GM19467 (cell line): Measurements from ENCODE around the gene MRPL18.
"Not testable (repeated sequence)": the region's sequence is repeated elsewhere in the genome, so short reads cannot be mapped to it uniquely, and the experiment has no call there.

Experiments
- ATAC-seq: cut with Tn5 transposase; IDR thresholded peaks from one replicate; pipeline ENCODE4 v1.9.1; 2021; ENCODE audit warnings: mild to moderate bottlenecking, moderate library complexity; ENCODE audit not compliant: unreplicated experiment

Gene MRPL18

DNA sequence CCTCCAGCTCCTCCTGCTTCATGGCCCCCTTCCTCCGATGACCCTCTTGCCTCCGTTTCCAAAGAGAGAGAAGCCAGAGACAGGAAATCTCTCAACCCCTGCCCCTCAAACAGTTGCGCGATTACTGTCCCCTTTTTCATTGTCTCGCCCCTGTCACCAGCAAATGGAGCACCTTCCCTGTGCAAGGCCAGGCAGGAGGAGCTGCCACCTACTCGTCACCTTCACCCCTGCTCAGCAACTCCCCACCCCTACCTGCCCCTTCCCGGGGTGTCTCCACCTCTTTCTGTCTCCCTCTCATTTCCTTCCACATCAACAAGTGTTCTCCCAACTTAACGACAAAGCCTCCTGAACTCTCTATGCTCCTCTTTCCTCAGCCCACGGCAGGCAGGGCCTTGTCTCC lies 23.5 kb downstream of the MRPL18 start:
- no peak for ATAC-seq

DNA sequence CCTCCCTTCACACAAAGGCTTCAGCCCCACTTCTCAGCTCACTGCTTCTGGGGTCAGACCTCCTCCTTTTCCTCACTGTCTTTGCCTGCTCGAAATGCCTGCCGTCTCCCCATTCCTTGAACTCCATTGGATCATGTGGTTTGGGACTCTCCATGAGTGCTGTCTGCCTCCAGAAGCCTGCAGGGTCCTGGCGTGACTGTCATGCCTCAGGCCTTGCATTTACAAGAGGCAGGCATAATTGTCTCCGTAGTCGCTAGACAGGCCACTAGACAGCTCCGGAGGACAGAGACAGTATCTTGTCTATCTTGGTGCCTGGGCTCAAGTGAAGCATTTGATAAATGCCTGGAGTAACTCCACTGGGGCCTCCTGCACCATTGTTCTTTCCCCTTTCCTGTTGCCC lies 25.1 kb downstream of the MRPL18 start:
- ATAC-seq: no peak

DNA sequence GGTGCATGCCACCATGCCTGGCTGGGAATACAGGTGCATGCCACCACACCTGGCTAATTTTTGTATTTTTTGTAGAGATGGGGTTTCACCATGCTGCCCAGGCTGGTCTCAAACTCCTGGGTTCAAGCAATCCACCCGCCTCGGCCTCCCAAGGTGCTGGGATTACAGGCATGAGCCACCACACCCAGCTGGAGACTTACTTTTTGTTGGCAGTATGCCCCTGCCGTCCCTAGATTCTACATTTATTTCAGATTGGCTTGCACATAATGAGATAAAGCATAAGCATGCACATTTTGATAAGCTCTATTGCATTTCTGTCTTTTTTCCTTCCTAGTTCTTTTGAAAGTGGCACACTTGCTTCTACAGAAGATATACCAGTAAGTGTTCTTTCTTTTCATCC lies 26.5 kb downstream of the MRPL18 start:
- ATAC-seq: not testable (repeated sequence)

DNA sequence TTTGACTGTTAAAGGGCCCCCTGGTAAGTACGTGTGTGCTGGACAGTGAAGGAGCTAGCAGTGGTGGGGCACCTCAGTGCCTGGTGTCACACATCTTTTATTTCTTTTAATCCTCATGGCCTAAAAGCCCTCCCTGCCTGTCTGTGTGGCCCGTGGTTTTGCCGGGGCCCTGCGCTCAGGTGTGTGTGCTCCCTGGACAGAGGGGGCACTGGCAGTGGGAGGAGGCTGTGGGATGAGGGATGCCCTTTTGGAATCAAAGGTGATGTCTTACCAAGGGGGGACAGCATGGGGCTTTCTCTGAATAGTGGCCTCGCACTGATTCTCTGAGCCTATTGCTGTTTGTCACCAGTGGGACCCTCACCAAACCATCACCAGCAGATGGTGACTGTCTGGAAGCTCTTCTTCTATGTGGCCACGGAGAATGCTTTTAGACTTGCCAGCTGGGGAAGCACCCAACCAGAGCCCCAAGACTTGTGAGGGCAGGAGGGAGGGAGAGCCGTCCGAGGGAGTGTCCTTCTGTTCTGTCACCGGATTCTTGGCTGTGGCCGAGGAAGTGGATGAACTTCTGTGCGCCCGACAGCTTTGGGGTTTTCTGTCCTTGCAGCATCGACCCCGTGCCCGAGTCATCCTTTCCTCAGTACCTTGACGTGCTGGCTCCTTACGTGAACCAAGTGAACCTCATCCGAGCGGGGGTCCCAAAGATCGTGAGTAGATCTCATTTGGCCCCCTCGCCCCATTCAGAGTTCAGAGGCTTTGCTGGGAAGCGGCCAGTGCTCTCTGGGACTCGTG lies 27.9 kb downstream of the MRPL18 start:
- ATAC-seq: no peak

DNA sequence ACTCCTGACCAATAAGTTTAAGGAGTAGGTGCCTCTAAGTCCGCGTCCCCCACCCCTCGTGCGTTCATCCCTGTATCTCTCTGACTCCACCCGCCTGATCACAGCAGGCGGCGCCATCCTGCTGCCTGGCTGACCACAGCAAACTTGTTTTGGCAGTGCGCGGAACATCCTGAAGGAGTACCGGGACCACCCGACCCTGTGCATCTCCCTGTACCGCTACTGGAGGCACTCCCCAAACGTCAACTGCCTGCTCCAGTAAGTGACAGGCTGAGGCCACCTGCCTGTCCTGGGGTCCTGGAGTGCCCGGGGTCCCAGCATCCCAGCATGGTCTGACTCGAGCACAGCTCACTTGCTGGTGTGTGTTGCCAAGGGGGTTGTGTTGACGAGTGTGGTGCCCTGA lies 28.8 kb downstream of the MRPL18 start:
- ATAC-seq: no peak

DNA sequence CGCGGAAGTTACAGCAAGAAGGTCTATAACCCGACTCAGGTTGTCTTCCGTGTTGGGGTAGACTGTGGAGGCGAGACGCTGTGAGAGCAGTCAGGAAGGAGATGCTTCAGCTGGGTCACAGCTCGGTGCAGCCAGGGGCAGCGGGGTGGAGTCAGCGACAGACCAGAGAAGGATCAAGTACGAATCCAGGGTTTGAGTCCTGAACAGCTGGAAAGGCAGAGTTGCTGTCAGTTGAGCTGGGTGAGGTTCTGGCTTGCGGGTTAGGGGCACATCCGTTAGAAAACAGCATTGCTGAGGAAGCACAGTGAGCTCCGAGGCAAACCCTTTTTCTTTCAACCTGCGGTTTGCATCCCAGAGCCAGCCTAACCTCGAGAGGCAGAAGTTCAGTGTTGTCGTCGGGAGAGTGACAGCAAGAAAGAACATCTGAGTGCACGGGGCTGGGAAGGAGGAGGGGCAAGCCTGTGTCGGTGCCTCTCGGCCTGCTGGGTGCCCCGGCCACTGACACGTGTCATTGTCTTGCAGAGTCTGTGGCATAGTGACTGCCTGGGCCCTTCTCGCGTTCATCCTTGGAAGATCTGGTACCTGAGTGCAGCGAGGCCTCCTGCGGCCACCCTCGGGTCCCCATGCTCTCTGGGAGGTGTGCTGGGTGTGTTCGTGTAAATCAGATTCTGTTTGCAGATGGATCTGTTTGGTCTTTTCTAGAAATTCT lies 29.8 kb downstream of the MRPL18 start:
- ATAC-seq: peak; percentile 60

DNA sequence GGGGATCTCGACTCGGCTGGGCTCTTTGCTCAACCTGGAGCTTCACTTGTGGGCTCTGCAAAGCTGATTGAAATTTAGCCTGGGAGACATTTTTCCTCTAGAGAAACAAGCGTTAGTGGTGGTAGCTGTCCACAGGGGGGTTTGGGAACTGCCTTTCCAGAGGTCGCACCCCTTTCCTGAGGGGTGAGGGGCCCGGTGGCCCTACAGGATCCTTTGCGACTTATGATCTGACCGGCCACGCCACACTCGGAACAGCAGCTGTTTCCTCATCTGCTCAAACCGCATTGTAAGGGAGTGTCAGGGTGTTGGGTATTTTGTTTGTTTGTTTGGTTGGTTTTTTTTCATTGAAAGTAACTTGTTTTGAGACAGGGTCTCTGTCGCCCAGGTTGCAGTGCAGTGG lies 30.9 kb downstream of the MRPL18 start:
- no peak for ATAC-seq

DNA sequence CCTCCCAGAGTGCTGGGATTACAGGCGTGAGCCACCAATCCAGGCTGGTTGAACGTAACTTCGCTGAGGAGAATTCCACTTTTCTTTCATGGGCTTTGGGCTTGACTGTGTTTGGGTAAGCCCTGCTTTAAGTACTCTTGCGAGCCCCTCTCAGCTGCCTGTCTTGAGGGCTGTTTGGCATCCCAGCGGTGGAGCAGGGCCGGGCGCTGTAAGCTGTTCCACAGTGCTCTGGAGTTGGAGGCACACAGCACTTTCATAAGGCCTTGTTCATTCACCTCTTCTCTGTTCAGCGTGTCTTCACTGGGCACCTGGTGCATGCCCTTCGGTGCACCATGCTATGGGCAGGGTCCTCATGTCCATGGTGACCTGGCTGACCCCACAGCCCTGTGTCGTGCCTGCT lies 31.5 kb downstream of the MRPL18 start:
- no peak for ATAC-seq

DNA sequence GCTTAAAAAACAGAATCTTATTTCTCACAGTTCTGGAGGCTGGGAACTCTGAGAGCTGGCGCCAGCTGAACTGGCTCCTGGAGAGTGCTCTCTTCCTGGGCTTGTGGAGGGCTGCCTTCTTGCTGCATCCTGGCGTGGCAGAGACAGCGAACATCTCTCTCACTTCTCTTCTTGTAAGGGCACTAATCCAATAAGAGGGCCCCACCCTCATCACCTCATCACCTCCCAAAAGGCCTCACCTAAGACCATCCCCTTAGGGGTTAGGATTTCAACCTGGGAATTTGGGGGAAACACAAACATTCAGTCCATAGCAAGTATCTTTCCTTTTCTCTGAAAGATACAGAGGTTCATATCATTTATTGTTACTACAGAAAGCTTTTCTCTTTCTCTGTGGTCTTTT lies 33.7 kb downstream of the MRPL18 start:
- ATAC-seq: no peak

DNA sequence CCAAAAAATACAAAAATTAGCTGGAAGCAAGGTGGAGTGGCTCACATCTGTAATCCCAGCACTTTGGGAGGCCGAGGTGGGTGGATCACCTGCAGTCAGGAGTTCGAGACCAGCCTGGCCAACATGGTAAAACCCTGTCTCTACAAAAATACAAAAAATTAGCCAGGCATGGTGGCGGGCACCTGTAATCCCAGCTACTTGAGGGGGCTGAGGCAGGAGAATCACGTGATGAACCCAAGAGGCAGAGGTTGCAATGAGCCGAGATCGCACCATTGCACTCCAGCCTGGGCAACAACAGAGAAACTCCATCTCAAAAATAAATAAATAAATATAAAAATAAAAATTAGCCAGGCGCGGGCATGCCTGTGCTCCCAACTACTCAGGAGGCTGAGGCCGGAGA lies 34.4 kb downstream of the MRPL18 start:
- ATAC-seq: not testable (repeated sequence)

DNA sequence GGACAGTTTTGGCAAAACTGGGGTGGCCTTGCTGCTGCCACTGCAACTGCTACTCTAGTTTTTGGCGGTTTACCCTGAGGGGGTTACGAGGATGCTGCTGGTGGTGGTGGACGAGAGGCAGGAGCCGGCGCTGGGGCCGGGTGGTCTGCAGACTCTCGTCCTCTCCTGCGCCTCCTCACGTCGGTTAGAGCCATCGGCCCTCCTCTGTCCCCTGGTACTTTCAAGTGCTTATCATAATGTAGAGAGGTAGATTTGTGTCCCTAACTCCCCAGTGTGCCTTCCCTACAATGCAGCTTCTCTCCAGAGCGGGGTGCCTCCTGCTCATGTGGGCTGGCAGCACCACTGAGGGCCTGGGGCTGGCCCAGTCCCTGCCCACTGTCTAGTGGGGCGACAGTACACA lies 35.7 kb downstream of the MRPL18 start:
- ATAC-seq: no peak

DNA sequence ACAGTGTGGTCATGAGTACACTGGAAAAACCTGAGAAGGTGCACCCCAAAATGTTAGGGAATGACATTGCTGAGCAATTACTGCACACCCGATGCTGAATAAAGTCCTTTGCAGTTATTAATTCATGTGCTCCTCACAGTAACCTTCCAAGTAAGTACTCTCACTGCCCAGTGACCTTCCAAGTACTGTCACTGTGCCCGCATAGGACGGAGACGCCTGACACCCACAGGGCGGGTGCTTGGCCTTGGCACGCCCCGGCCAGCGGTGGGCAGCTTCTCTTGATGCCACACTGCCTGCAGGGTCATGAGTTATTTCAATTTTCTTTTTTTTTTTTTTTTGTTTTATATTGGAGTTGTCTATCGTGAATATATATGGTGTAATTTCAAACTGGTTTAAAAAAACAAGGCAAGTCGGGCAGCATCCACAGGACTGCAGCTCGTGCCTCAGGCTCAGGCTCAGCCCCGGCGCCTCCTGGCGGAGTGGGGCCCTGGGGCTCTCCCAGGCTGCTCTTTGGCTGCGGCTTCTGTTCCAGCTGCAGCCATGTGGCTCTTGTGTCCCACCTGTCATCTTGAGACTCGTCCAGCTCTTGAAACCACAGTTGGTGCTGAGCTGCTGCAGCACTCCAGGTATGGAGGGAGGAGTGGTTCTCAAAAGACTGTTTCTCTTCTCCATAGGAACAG lies 36.8 kb downstream of the MRPL18 start:
- no peak for ATAC-seq

DNA sequence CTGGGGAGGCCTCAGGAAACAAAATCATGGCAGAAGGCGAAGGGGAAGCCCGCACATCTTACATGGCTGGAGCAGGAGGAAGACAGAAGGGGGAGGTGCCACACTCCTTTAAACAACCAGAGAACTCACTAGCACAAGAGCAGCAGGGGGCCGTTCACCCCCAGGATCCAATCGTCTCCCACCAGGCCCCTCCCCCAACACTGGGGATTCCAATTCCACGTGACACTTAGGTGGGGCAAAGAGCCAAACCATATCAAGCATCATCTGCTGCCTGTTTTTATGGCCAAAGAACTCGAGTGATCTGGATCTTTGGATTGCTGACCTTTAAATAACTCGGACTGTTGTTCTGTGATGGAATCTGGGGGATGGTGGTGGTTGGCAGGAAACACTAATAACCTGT lies 37.8 kb downstream of the MRPL18 start:
- ATAC-seq: no peak

DNA sequence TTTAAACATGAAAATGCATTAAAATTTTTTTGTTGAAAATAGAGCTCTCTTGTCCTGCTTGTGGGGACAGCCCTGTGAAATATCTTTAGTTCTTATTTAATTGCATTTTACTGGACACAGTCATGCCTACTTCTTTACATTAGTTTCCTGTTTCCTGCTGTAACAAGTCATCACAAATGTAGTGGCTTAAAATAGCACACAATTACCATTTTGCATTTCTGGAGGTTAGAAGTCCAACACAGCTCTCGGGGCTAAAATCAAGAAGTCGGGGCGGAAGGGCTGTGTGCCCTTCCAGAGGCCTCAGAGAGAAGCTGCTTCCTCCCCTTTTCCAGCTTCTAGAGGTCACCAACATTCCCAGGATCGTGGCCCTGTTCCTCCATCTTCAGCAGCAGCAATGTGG lies 39.3 kb downstream of the MRPL18 start:
- ATAC-seq: no peak

DNA sequence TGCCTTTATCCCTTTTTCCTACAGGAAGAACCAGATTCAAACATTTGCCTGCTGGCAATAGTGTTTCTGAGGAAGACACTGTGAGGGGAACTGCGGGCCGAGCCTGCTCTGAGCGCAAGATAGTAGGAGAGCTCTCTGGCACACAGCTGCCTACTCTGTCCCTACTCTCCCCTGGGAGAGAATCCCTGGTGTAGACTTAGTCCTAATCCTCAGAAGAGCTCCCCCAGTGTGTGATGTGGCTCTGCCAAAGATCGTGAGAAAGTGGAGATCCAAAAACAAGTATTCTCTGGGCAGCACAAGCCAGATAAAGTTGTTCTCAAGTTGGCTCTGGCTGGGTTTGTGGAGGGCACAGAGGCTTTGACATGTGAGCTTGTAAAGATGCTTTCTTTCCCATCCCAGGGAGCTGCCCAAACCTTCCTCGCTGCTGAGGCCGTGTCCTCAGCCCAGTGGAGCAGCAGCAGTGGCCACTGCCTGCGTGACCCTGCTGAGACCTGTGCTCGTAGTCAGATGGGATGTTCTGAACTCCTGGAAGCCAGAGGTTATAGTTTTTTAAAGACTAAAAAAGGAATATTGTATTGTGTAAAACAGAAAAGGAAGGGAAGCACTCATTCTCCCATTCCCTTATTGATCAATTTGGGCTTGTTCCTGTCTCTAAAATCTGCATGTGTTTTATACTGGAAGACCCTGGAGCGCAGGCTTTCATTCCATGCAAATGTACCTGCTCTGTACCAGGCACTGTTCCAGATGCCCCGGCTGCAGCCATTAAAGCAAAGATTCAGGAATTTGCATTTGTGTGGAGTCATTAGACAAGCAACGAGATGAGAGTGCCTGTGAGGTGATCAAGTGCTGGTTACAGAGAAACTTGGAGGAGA lies 40.5 kb downstream of the MRPL18 start:
- no peak for ATAC-seq

DNA sequence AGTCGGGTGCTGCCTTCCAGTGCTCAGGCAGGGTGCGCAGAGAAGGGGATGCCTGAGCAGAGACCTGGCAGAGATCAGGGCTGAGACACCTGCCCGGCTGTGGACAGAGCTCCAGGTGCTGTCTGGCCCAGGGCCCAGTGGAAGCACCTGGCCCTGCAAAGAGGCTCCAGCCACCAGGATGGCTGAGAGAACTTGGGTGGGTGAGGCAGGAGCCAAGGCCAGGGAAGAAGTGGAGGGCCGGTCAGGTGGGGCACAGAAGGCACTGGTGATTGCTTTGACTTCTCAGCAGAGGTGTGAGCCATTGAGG lies 41.1 kb downstream of the MRPL18 start:
- no peak for ATAC-seq

DNA sequence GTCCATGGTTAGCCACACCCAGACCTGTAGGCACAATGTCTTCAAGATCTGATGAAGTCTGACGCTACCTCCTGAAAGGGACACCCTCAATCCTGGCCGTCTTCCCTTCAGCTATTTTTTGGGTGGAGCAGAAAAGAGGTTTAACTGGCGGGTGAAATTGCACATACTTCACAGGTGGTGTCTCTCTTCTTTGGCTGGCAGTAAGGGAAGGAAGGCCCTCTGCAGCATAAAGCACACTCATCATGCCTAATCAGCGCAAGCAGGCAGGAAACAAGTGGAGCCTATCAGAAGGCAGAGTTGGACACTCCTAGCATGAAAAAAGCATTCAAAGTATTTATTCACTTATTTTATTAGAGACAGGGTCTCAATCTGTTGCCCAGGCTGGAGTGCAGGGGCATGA lies 42.7 kb downstream of the MRPL18 start:
- no peak for ATAC-seq

DNA sequence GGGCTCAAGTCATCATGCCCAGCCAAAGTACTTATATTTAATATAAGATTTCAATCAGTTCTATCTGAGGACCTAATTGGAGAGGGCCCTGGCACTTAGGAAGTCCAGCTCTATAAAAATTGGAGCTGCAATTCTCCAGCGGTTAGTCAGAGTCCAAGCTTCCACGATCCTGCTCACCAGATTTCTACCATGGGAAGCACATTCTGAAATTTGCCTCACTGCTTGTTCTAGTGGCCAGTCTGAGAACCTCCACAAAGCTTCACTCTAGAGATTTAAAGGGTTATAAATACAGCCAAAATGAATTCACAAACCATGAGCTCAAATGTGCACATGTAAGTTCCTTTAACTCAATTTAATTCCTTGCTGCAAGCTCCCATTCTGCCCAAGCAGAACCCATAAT lies 43.3 kb downstream of the MRPL18 start:
- no peak for ATAC-seq

DNA sequence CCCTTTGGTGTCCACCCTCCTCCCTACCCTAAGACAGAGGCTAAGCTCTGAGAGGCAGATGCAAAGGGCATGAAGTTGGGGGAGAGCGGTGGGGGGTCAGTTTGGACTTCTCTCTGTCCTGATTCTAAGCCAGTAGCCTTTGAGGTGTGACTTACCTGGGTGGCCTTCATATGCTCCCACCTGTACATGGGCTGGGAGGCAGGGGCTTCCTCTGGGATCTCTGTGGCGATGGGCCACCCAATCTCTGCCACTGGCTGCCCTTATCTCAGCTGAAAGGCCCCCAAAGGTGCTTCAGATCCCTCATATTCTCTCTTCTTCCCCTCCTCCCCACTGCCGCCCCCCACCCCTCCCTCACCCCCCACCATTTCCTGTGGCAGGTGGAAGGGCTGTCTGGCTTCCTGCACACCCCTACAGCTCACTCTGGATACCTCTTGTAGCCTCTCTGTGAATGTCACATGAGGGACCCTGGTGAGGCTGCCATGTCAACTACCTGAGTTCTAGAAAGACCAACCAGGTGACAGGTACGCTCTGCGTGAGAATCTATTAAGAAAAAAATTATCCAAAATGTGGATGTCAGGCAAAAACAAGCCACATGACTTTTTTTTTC lies 43.8 kb downstream of the MRPL18 start:
- no peak for ATAC-seq

DNA sequence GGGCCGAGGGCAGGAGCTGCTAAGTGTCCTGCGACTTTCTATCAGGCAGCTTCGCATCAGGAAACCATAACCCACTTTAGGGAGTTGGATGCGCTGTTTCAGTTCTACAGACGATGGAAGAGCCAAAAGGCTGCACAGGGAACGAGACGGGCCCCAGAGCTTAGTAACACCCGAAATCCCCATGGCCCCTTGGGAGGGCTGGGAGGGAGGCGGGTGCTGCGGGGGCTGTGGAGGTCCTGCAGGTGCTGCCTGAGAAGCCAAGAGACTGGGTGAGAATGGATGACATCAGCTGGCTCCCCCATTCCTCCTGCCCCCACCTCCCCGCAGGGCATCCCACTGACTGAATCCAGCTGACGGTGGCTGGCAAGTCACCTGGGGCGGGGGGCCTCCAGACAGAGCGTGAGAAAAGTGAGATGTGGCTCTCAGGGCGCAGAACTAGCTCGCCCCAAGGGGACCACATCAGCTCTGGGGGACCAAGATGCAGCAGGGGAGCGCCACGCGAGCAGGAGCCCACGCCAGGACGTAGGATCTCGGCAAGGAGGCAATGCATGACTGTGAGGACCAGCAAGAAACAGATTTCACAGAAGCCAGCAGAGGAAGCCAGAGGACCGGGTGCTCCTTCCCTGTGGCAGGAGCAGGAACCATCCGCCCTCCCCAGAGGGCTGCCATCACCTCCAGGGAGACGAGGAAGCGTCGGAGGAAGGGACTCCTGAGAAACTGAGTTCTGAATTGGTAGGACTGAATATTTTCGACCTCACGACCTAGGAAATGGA lies 46.6 kb downstream of the MRPL18 start:
- ATAC-seq: no peak
